Measurements from ENCODE around the gene PLCH2.

PLCH2 gene

DNA sequence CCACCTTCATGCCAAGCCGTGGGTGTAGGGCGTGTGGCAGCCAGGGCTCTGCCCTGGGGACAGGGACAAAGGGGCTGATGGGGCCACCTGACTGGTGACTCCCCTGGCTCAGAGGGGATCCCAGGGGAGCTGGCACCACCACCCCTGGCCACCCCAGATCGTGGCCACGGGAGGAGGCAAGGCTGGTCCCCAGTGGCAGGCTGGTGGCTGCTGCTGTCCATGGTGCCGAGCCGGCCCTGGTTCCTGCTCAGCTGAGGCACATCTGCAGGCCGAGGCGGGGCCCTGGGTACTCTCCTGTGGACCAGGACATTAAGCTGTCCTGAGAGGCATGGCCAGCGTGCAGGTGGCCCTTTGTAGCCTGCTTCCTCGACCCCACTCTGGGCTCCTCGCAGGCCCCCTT is 6.5 kb downstream of the PLCH2 start:
- Histone ChIP-seq H3F3A (ENCODE audit: low read depth) (no peaks in the 10 kb centered on the region), H3K27me3 (ENCODE audit: insufficient read depth, low read length, poor library complexity, severe bottlenecking) (no peaks in the 10 kb centered on the region), H3K4me3 (ENCODE audit: low read length, poor library complexity, severe bottlenecking) (no peak overlapping the region), H3K79me2 (ENCODE audit: insufficient read depth, low read length) (no peaks in the 10 kb centered on the region), H2AFZ (ENCODE audit: low read length) (no peak overlapping the region), H3K36me3 (ENCODE audit: insufficient read depth, low read length) (no peaks in the 10 kb centered on the region), H3K4me2 (ENCODE audit: low read depth, low read length, poor library complexity, severe bottlenecking) (no peak overlapping the region), H3K9me3 (ENCODE audit: insufficient read depth, low read depth, low read length) (no peaks in the 10 kb centered on the region), H4K20me1 (ENCODE audit: insufficient read depth, low read length, poor library complexity, severe bottlenecking) (no peaks in the 10 kb centered on the region), H3K4me1 (ENCODE audit: insufficient read depth, low read length, poor library complexity, severe bottlenecking) (no peaks in the 10 kb centered on the region), H3K9me2 (replicated peaks; ENCODE audit: low read depth, low read length) (no peaks in the 10 kb centered on the region), H3K9ac (ENCODE audit: low read depth, low read length, poor library complexity, severe bottlenecking) (no peak overlapping the region)
- TF ChIP-seq, protein P1, sequence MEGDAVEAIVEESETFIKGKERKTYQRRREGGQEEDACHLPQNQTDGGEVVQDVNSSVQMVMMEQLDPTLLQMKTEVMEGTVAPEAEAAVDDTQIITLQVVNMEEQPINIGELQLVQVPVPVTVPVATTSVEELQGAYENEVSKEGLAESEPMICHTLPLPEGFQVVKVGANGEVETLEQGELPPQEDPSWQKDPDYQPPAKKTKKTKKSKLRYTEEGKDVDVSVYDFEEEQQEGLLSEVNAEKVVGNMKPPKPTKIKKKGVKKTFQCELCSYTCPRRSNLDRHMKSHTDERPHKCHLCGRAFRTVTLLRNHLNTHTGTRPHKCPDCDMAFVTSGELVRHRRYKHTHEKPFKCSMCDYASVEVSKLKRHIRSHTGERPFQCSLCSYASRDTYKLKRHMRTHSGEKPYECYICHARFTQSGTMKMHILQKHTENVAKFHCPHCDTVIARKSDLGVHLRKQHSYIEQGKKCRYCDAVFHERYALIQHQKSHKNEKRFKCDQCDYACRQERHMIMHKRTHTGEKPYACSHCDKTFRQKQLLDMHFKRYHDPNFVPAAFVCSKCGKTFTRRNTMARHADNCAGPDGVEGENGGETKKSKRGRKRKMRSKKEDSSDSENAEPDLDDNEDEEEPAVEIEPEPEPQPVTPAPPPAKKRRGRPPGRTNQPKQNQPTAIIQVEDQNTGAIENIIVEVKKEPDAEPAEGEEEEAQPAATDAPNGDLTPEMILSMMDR (conservative IDR thresholded peaks at IDR 0.05; ENCODE audit: low read length), result no peak
- no peak for TF ChIP-seq EZH2phosphoT487 (IDR thresholded peaks at IDR 0.05; ENCODE audit: borderline replicate concordance)

DNA sequence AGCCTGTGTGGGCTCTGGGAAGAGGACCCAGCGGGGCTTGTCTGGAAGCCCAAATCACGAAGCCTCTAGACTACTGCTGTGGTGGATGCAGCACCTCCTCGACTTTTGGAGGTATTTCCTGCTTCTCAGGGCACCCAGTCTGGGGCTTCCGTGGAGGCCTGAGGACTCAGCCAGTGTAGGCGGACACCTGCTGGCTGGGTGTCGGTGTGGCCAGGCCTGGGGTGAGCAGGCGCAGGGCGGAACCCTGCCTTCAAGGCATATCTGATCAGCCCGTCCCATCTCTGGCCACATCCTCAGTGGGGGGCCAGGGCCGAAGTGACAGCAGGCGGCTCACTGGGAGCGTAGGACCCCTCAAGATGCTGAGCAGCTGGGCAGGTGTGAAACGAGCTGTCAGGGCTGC is 6.9 kb downstream of the PLCH2 start:
- Histone ChIP-seq H3K4me1 (ENCODE audit: insufficient read depth, low read length, poor library complexity, severe bottlenecking) (no peaks in the 10 kb centered on the region), H3K27me3 (ENCODE audit: insufficient read depth, low read length, poor library complexity, severe bottlenecking) (no peaks in the 10 kb centered on the region), H3K36me3 (ENCODE audit: insufficient read depth, low read length) (no peaks in the 10 kb centered on the region), H3K4me3 (ENCODE audit: low read length, poor library complexity, severe bottlenecking) (no peak overlapping the region), H4K20me1 (ENCODE audit: insufficient read depth, low read length, poor library complexity, severe bottlenecking) (no peaks in the 10 kb centered on the region), H3K9ac (ENCODE audit: low read depth, low read length, poor library complexity, severe bottlenecking) (no peak overlapping the region), H3K4me2 (ENCODE audit: low read depth, low read length, poor library complexity, severe bottlenecking) (no peak overlapping the region), H3K9me3 (ENCODE audit: insufficient read depth, low read depth, low read length) (no peaks in the 10 kb centered on the region), H3K9me2 (replicated peaks; ENCODE audit: low read depth, low read length) (no peaks in the 10 kb centered on the region), H2AFZ (ENCODE audit: low read length) (no peak overlapping the region), H3K79me2 (ENCODE audit: insufficient read depth, low read length) (no peaks in the 10 kb centered on the region), H3F3A (ENCODE audit: low read depth) (no peaks in the 10 kb centered on the region)
- TF ChIP-seq EZH2phosphoT487 (IDR thresholded peaks at IDR 0.05; ENCODE audit: borderline replicate concordance), result no peak
- TF ChIP-seq, protein P1 (conservative IDR thresholded peaks at IDR 0.05; ENCODE audit: low read length), result no peak

- Histone ChIP-seq H3F3A (ENCODE audit: low read depth) (no peaks in the 10 kb centered on the region), H3K36me3 (ENCODE audit: insufficient read depth, low read length) (no peaks in the 10 kb centered on the region), H4K20me1 (ENCODE audit: insufficient read depth, low read length, poor library complexity, severe bottlenecking) (no peaks in the 10 kb centered on the region), H3K9me2 (replicated peaks; ENCODE audit: low read depth, low read length) (no peaks in the 10 kb centered on the region), H3K9me3 (ENCODE audit: insufficient read depth, low read depth, low read length) (peaks cover 5% of the 10 kb centered on the region; the same call in 1 of the 2 replicates), H3K4me3 (ENCODE audit: low read length, poor library complexity, severe bottlenecking) (no peak overlapping the region), H2AFZ (ENCODE audit: low read length) (no peak overlapping the region), H3K9ac (ENCODE audit: low read depth, low read length, poor library complexity, severe bottlenecking) (no peak overlapping the region), H3K4me1 (ENCODE audit: insufficient read depth, low read length, poor library complexity, severe bottlenecking) (no peaks in the 10 kb centered on the region), H3K79me2 (ENCODE audit: insufficient read depth, low read length) (no peaks in the 10 kb centered on the region), H3K27me3 (ENCODE audit: insufficient read depth, low read length, poor library complexity, severe bottlenecking) (no peaks in the 10 kb centered on the region), H3K4me2 (ENCODE audit: low read depth, low read length, poor library complexity, severe bottlenecking) (no peak overlapping the region)
- TF ChIP-seq, protein P1 (conservative IDR thresholded peaks at IDR 0.05; ENCODE audit: low read length), result no peak
- no peak for TF ChIP-seq EZH2phosphoT487 (IDR thresholded peaks at IDR 0.05; ENCODE audit: borderline replicate concordance)
These were observed 7.9 kb downstream of the PLCH2 start for GRCh38 chr1:2483970-2484369.
